ENCODE results near the gene IL22RA1.

IL22RA1 gene

GRCh38 chr1:24165500-24165899 is 22.6 kb upstream of the IL22RA1 start:
- no peak for DNase-seq

- no peak for DNase-seq
Observed at GRCh38 chr1:24164004-24164403, 21.1 kb upstream of the IL22RA1 start.

- no peak for DNase-seq
Observed at GRCh38 chr1:24162201-24162600, 19.3 kb upstream of the IL22RA1 start.

GRCh38 chr1:24161270-24161669 is 18.3 kb upstream of the IL22RA1 start:
- no peak for DNase-seq

GRCh38 chr1:24159366-24159765 is 16.4 kb upstream of the IL22RA1 start:
- no peak for DNase-seq

GRCh38 chr1:24157918-24158481 is 15.1 kb upstream of the IL22RA1 start:
- DNase-seq = no peak

GRCh38 chr1:24156542-24157260 is 13.8 kb upstream of the IL22RA1 start:
- DNase-seq = no peak

GRCh38 chr1:24155011-24155782 is 12.3 kb upstream of the IL22RA1 start:
- DNase-seq = no peak

- no peak for DNase-seq
Observed at GRCh38 chr1:24154215-24154614, 11.3 kb upstream of the IL22RA1 start.

- no peak for DNase-seq
Observed at GRCh38 chr1:24152631-24153494, 9.9 kb upstream of the IL22RA1 start.

- DNase-seq = no peak
Observed at GRCh38 chr1:24151175-24151533, 8.2 kb upstream of the IL22RA1 start.

GRCh38 chr1:24150234-24151174 is 7.6 kb upstream of the IL22RA1 start:
- DNase-seq = peak; percentile 31

- no peak for DNase-seq
Observed at GRCh38 chr1:24149866-24150233, 6.9 kb upstream of the IL22RA1 start.

- DNase-seq = no peak
Observed at GRCh38 chr1:24147816-24148215, 4.9 kb upstream of the IL22RA1 start.

- no peak for DNase-seq
Observed at GRCh38 chr1:24147194-24147593, 4.3 kb upstream of the IL22RA1 start.

- DNase-seq = no peak
Observed at GRCh38 chr1:24141311-24141997, 1.5 kb downstream of the IL22RA1 start.

- DNase-seq = no peak
Observed at GRCh38 chr1:24140741-24141181, 2.2 kb downstream of the IL22RA1 start.

GRCh38 chr1:24139841-24140425 is 3.0 kb downstream of the IL22RA1 start:
- no peak for DNase-seq

- DNase-seq = no peak
Observed at GRCh38 chr1:24139222-24139489, 3.8 kb downstream of the IL22RA1 start.

GRCh38 chr1:24138476-24139221 is 4.3 kb downstream of the IL22RA1 start:
- no peak for DNase-seq

Data from T1000 (cell line).